Lung (tissue), 12 donors: Measurements from ENCODE around the gene ACTA2. TPM values are rescaled to one million over a fixed set of nuclear protein-coding genes. Genes with fewer than 3 reads are reported as not detected.

ENCODE experiments used
- ATAC-seq: fragments of 200-7000 bp; cut with Tn5 transposase; one replicate; pipeline ENCODE4 v1.9.1; 2020; ENCODE audit warnings: moderate number of reproducible peaks; ENCODE audit not compliant: insufficient read depth, low FRiP score
- DNase-seq, 3 donors: peaks; one replicate each; pipeline ENCODE4 v3.0.0-alpha.2; 2013 to 2017
- H3K27ac ChIP-seq, 2 donors: one replicate each; pipeline ENCODE4 v1.5.1; 2013; ENCODE audit warnings: mild to moderate bottlenecking in 2 of 2, moderate library complexity in 2 of 2, control low read depth in 1 of 2, inconsistent platforms in 1 of 2, low read depth in 1 of 2, low read length in 1 of 2
- H3K27me3 ChIP-seq, 3 donors: one replicate each; pipeline ENCODE4 v1.5.1; 2013; ENCODE audit warnings: low read length in 2 of 3; ENCODE audit not compliant: control insufficient read depth in 3 of 3, insufficient read depth in 3 of 3
- H3K36me3 ChIP-seq, 4 donors: one replicate each; pipeline ENCODE4 v1.5.1; 2013; ENCODE audit warnings: low read length in 4 of 4, mild to moderate bottlenecking in 1 of 4, moderate library complexity in 1 of 4; ENCODE audit not compliant: control insufficient read depth in 4 of 4, insufficient read depth in 4 of 4
- H3K4me1 ChIP-seq, 5 donors: one replicate each; pipeline ENCODE4 v1.5.1; 2013; ENCODE audit warnings: low read length in 5 of 5, mild to moderate bottlenecking in 2 of 5, moderate library complexity in 1 of 5; ENCODE audit not compliant: control insufficient read depth in 5 of 5, insufficient read depth in 5 of 5
- H3K4me3 ChIP-seq: one replicate; pipeline ENCODE4 v1.5.1; 2013; ENCODE audit warnings: mild to moderate bottlenecking, control low read depth, moderate library complexity
- H3K9ac ChIP-seq, 2 donors: one replicate each; pipeline ENCODE4 v1.5.1; 2013; ENCODE audit warnings: low read length in 2 of 2, control low read depth in 1 of 2; ENCODE audit not compliant: insufficient read depth in 1 of 2
- H3K9me3 ChIP-seq, 4 donors: one replicate each; pipeline ENCODE4 v1.5.1; 2013; ENCODE audit warnings: low read length in 3 of 4, mild to moderate bottlenecking in 1 of 4, moderate library complexity in 1 of 4; ENCODE audit not compliant: control insufficient read depth in 4 of 4, insufficient read depth in 3 of 4
- WGBS, 2 donors: extraction: QIAGEN DNeasy Blood & Tissue Kit; methylation state at CpG; one replicate each; pipeline ENCODE4 v1.1.7; 2013; 5-methylcytosine and 5-hydroxymethylcytosine counted together
- polyA plus RNA-seq, 2 donors: library from polyadenylated mRNA; stranded (reverse); fragments of 200-250 nt; gene quantifications; one replicate each; pipeline ENCODE4 v1.2.1, GENCODE V29; 2013
- total RNA-seq, 2 donors: library from RNA; depleted of rRNA in 1 of 2; stranded (reverse); fragments of >200 nt in 1 of 2; gene quantifications; one replicate each; pipeline ENCODE4 v1.2.1, GENCODE V29; 2014 to 2021
- TF ChIP-seq, protein P1 (sequence below): IDR thresholded peaks from 2 replicates; pipeline ENCODE4 v1.5.1; 2012; ENCODE audit warnings: mild to moderate bottlenecking; ENCODE audit errors: control extremely low read depth, extremely low read depth
- donor health status: control.
- donor health status: control.
- donor health status: Bipolar disorder and iron deficiency.
- donor health status: healthy.
- donor health status: DM: yes; HTN: yes; CAD: no.

ACTA2 gene
- total and polyA plus RNA-seq, 4 donors = 186 to 485 (median 249) TPM

DNA sequence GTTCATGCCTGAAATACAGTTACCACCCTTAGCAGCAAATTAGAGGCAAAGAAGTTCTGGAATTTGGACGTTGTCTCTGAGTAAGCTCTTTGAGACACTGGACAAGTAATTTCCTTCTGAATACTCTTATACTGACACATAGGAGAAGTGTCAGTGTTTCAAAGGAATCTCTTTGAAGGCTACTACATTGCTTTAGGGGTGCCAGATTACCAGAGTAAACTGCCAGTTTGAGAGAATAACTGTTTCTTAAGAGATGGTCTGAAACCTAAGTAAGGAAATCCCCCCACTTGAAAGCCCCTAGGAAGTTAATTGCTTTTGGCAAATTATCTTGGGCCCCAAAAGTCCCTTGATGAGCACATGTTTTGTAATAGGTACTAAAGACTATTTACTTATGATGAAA is 41.4 kb upstream of the ACTA2 start:
- H3K4me3 ChIP-seq = no peak overlapping the region
- H3K4me1 ChIP-seq = peaks cover 0 to 36% (median 4%) of the 10 kb centered on the region in 5 donors
- ATAC-seq = no peak
- 25 to 35% methylated on average over 1 of the region's 1 CpG for WGBS, 2 donors
- H3K36me3 ChIP-seq = peaks cover 0 to 4% (median 1%) of the 10 kb centered on the region in 4 donors
- peak in 1 of 3 donors; percentile 37 for DNase-seq
- peak overlapping the region in 1 of 2 donors; percentile 57 for H3K9ac ChIP-seq
- H3K27me3 ChIP-seq = no peaks in the 10 kb centered on the region
- H3K27ac ChIP-seq = peak overlapping the region in 1 of 2 donors; percentile 14
- no peaks in the 10 kb centered on the region for H3K9me3 ChIP-seq
- TF ChIP-seq, protein P1, sequence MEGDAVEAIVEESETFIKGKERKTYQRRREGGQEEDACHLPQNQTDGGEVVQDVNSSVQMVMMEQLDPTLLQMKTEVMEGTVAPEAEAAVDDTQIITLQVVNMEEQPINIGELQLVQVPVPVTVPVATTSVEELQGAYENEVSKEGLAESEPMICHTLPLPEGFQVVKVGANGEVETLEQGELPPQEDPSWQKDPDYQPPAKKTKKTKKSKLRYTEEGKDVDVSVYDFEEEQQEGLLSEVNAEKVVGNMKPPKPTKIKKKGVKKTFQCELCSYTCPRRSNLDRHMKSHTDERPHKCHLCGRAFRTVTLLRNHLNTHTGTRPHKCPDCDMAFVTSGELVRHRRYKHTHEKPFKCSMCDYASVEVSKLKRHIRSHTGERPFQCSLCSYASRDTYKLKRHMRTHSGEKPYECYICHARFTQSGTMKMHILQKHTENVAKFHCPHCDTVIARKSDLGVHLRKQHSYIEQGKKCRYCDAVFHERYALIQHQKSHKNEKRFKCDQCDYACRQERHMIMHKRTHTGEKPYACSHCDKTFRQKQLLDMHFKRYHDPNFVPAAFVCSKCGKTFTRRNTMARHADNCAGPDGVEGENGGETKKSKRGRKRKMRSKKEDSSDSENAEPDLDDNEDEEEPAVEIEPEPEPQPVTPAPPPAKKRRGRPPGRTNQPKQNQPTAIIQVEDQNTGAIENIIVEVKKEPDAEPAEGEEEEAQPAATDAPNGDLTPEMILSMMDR = no peak

GRCh38 chr10:88992921-88993524 is 40.5 kb upstream of the ACTA2 start:
- peak; percentile 46 to 80 (median 77) for DNase-seq
- Histone ChIP-seq H3K9me3 (no peaks in the 10 kb centered on the region), H3K27ac (no peak overlapping the region)

DNA sequence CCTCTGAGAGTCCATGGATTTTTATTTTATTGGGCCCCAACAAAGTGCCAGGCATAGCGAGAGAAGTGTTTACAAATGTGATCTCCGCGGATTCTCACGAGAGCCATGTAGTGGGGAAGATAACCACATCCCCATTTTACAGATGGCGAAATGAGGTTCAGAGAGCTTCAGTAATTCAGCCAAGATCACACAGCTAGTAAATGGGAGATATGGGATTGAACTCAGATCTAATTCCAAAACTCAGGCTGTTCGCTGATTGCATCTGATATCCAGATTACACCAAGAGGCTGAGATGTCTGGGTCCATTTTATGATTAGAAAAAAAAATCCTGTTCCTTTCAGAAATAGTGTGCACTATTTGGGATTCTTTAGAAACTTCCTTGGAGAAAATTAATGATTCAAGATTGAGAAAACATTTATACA is 39.3 kb upstream of the ACTA2 start:
- H3K27ac ChIP-seq = peak overlapping the region; percentile 88 to 99
- H3K9me3 ChIP-seq = no peaks in the 10 kb centered on the region
- peaks cover 0 to 43% (median 4%) of the 10 kb centered on the region in 5 donors for H3K4me1 ChIP-seq
- ATAC-seq (no peak), DNase-seq (no peak)
- peak overlapping the region; percentile 48 to 100 for H3K9ac ChIP-seq
- H3K4me3 ChIP-seq = peak overlapping the region; percentile 85
- H3K27me3 ChIP-seq = no peaks in the 10 kb centered on the region
- WGBS, 2 donors = 13 to 19% methylated on average over 6 of the region's 6 CpGs
- TF ChIP-seq, protein P1 = no peak
- peaks cover 0 to 4% (median 0%) of the 10 kb centered on the region in 4 donors for H3K36me3 ChIP-seq

More at GRCh38 chr10:88992921-88993524, 40.5 kb upstream of the ACTA2 start:
- TF ChIP-seq, protein P1 = no peak
- Histone ChIP-seq H3K36me3 (peaks cover 0 to 4% (median 1%) of the 10 kb centered on the region in 4 donors), H3K9ac (peak overlapping the region in 1 of 2 donors; percentile 100), H3K27me3 (no peaks in the 10 kb centered on the region), H3K4me1 (peaks cover 0 to 43% (median 4%) of the 10 kb centered on the region in 5 donors), H3K4me3 (no peak overlapping the region)
- WGBS, 2 donors = 52 to 57% methylated on average over 3 of the region's 3 CpGs
- no peak for ATAC-seq
